NCI-H1092 (cell line): ENCODE data around the gene PANK1.
"Not testable (repeated sequence)": the region's sequence is repeated elsewhere in the genome, so short reads cannot be mapped to it uniquely, and the experiment has no call there.

Experiments
- DNase-seq: peaks from one replicate; lab custom pipeline; 2025; lab: John Stamatoyannopoulos, UW

Gene PANK1

DNA sequence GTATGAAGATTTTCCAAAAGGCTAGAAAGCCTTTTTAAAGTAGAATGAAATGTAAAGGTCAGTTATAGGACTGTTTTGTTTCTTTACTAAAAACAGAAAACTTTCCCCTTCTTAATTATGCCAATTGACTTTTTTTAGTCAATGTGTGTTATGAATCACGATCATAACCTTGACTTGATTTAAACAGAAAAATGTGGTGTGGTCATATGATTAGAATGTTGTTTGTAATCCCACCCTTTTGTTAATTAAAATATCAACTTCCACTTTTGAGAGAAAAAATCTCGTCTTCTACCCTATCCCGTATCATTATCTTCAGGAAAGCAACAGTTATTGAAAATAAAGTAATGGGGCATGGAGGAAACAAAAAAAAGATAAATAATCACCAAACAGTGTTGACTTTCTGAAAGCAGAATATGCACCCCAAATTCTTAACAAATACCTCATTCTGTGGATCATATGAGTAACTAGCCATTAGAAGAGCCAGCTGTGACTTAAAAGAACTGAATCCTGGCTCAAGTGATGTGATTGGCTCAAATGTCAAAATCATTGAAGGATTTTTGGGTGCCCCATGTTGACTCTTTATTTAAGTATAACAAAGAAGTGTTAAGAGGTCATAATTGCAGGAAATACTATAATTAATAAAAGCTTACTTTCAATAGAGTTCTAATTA lies 77.3 kb downstream of the PANK1 start:
- no peak for DNase-seq

GRCh38 chr10:89566992-89567391 lies 78.0 kb downstream of the PANK1 start:
- DNase-seq: no peak

GRCh38 chr10:89566095-89566950 lies 78.7 kb downstream of the PANK1 start:
- no peak for DNase-seq

DNA sequence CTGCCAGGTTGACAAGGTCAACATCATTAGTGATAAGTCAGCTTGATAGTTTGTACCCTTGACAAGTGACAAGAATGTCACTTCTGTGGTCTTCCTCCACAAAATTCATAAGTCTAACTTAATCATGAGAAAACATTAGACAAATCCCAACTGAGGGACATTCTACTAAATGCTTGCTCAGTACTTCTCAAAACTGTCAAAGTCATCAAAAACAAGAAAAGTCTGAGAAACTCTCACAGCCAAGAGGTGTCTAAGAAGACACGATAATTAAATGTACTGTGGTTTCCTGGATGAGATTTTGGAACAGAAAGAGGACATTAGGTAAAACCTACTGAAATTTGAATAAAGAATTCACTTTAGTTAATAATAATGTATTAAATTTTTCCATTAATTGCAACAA lies 79.9 kb downstream of the PANK1 start:
- DNase-seq: no peak

DNA sequence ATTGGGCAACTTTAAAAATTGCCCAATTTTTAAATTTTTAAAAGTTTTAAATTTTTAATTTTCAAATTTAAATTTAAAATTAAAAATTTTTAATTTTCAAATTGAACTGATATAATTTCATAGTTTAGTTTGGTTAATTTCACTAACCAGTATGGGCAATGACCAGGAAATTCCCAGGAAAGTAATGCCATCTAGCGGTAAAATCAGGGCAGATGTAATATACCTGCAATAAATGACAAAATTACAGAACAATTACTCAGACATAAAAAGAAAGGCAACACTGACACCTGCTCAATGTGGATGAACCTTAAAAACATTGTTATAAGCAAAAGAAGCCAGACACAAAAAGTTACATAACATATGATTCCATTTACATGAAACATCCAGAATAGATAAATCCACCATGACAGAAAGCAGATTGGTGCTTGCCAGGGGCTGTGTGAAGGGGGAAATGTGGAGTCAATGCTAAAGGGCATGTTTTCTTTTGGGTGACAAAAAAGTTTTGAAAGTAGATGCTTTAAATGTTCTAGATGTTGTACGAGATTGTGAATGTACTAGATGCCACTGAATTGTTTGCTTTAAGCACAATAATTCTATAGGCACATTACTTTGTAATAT lies 81.1 kb downstream of the PANK1 start:
- DNase-seq: no peak

GRCh38 chr10:89563311-89563710 lies 81.7 kb downstream of the PANK1 start:
- no peak for DNase-seq

- no peak for DNase-seq
Observed at GRCh38 chr10:89556600-89556999, 88.4 kb downstream of the PANK1 start.

DNA sequence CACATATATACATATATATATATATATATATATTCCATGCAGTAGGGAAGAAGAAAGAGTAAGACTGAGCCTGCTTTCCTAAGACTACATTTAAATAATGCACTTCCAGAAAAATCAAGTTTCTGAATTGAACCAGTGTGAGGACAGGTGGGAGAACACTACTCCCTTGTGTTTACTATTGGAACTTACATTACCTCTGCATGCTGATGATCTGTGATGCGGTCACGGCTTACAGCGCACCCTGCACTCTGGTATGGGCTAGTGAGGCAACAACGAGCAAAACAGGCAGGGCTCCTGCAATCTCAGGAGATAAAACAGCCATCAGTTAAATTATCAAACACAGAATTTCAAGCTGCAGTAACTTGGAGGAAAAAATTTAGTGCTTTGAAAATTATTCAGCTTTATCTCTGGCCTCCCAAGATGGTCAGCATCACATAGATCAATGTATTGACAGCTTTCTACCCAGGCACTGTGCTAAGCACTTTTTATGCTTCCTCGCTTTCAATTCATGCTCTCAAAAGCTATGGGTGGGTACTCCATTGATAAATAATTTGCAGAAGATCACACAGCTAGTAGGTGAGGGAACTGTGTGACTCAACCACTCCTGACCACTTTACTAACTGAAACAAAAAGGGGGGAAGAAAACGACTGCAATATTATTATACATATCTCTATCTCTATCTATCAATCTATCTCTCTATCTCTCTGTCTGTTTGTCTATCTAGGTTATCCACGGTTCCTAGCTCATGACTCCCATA lies 89.2 kb downstream of the PANK1 start:
- DNase-seq: no peak

DNA sequence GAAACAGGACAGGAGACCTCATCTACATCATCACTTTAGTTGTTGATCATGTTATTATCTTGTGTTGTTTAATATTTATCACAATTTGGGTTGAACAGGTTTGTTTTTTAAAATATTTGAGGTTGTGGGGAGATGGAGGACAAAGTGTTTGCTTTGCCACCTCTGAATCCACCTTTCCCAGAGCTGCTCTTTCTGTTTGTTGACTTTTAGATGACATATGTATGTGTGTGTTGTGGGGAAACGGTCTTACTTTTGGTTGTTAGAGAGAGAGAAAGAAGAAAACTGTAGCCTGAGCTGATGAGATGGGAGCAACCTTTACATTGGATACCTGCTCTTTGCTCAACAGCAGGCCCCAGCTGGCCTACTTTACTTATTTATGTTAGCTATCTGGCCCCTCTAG lies 90.6 kb downstream of the PANK1 start:
- DNase-seq: no peak

DNA sequence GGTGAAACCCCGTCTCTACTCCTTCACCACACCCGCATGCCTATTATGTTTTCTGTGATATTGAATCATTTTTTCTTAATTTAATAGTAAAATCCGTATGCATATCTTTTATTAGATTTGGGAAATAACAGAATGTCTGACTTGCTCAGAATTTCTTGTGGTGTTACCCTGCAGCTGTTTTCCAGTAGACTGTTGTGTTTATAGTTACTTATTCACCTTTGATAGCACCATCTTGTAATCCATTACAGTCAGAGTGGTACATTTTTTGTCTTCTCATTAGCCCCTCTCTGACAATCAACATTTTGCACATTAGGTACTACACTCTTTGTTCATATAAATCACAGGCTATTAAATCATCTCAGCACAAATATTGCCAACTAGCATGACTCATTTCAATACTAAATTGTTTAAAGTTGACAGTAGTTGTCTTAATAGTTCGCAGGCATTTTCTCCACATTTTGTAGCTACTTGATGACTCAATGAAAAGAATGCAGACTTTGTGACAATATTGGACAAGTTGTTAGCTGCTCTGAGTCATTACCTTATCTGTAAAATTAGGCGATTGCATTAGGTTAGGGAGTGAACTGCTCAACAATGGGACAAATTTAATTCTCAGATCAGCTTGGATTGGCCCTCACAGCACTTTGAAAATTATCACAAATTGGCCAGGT lies 91.8 kb downstream of the PANK1 start:
- no peak for DNase-seq

GRCh38 chr10:89552213-89552612 lies 92.8 kb downstream of the PANK1 start:
- no peak for DNase-seq

DNA sequence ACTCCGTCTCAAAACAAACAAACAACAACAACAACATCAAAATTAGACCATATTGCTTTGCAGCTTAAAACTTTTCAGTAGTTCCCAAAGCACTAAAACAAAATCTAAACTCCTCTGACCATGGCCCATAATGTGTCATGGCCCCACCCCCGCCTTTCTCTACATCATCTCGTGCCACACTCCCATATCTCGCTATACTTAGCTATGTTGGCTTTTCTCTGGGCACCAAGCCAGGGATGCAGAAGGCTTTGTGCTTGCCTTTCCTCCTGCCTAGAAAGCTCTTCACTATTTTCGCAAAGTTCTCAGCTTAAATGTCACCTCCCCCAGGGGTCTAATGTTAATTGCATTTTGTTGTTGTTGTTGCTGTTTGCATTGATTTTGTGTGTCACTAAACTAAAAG lies 94.5 kb downstream of the PANK1 start:
- DNase-seq: no peak

- DNase-seq: no peak
Observed at GRCh38 chr10:89549510-89549909, 95.5 kb downstream of the PANK1 start.

DNA sequence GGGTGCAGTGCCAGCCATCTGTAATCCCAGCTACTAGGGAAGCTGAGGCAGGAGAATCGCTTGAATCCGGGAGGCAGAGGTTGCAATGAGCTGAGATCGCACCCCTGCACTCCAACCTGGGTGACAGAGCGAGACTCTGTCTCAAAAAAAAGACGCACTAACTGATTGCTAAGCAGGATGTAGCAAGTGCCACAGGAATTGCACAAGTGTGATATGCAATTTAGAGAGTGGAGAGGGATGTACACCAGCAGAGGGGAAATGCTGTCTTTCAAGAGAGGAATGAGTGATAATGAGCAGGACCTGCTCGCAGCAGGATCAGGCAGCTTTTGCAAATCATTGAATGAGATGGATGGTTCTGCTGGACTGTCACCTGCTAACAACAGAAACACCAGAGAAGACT lies 96.4 kb downstream of the PANK1 start:
- DNase-seq: no peak

- no peak for DNase-seq
Observed at GRCh38 chr10:89547853-89548513, 97.1 kb downstream of the PANK1 start.

- DNase-seq: not testable (repeated sequence)
Observed at GRCh38 chr10:89546651-89547050, 98.4 kb downstream of the PANK1 start.

DNA sequence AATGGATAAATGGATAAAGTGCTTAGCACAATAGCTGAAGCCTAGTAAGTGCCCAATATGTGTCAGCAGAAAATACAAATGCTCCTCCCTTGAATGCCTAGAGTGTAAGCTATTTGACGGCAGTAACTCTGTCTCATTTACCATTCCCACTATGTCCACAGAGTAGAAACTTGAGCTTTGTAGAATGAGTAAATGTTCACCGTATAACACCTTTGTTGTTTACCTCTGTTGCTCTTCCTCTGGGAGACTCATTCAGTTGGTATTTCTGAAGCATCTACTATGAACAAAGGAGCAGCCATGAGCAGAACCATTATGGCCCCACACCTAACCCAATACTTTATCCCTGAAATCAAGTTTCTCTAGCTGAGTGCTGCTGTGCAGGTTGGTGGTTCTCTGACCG lies 101.2 kb downstream of the PANK1 start:
- DNase-seq: no peak

DNA sequence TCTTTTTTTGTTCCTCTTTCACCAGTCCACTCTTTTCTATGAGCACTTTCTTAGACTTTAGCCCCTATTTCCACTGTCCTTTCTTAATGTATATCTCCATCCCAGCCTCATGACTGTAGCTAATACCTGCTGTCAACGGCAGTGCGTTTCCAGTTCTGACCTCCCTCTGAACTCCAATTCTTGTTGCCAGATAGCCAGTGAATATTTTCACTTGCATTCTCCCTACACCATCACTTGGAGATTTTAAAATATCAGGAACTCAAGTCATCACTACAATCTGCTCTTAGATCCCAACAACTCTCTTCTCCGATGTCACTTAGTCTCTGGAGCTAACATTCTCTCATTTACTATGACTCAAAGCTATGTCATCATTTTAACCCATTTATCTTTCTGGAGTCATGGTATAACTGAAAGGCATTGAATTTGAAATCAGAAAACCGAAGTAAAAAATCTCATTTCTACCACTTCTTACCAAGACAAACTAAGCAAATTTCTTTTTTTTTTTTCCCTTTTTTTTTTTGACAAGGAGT lies 104.6 kb downstream of the PANK1 start:
- no peak for DNase-seq

DNA sequence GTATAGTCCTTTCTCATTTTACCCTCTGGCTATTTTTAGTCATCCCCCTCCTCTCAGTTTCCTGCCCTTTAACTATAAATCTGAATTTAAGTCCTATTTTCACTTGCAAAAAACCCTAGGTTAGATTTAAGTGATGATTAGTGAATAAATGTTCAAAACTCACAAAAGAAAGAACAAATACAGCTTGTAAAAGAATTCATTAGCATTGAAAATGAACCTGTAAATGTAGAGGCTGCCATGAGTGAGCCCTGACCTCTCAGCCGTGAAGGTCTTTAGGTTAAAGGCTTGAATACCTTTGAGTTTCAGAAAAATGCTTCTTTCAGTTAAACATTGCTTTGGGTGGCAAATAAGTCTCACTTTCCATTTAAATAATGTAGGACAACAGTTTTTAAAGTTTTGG lies 107.7 kb downstream of the PANK1 start:
- no peak for DNase-seq

DNA sequence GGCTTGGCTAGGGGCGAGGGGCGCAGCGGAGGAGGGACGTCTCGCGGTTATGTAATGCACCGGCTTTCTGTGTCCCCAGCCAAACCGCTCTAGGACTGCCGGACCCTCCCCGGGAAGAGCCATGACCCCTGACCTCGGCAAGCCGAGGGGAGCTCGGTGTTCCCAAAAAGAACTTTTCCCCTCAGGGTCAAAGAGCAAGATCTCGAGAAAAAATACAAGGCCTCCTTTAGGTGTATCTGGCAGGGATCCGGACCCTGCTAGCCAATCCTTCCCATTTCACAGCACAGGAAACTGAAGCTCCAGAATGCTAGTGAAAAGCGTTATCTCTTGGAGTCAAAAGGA lies 109.1 kb downstream of the PANK1 start:
- DNase-seq: no peak
